Activated CD4-positive, alpha-beta T cell treated with anti-CD3 and anti-CD28 coated beads, Interleukin-2, amount 50 U/mL, for 4 hours (primary cell): ENCODE results near the gene VPS37D.
A peak's percentile ranks its signal among the peaks of the same experiment; 100 is the strongest.
"Not testable (repeated sequence)": the region's sequence is repeated elsewhere in the genome, so short reads cannot be mapped to it uniquely, and the experiment has no call there.

Experiments
- DNase-seq, 2 experiments: peaks; one replicate each; pipeline ENCODE4 v3.0.0-alpha.2; 2020

Gene VPS37D

GRCh38 chr7:73667344-73668102 is at the start of gene VPS37D:
TSS of gene VPS37D (plus strand) at chr7:73667831. CDS start at chr7:73667959, 128 bp downstream.
- peak; percentile 90 to 91 for DNase-seq

GRCh38 chr7:73618538-73618937 is 49.1 kb upstream of the VPS37D start:
- no peak for DNase-seq

- DNase-seq, result not testable (repeated sequence)
Observed at GRCh38 chr7:73619394-73619793, 48.2 kb upstream of the VPS37D start.

- no peak for DNase-seq
Observed at GRCh38 chr7:73621168-73622063, 46.2 kb upstream of the VPS37D start.

- DNase-seq, result no peak
Observed at GRCh38 chr7:73622527-73622908, 45.1 kb upstream of the VPS37D start.

GRCh38 chr7:73622909-73623797 is 44.5 kb upstream of the VPS37D start:
- no peak for DNase-seq

- DNase-seq, result peak; percentile 37 to 47
Observed at GRCh38 chr7:73623798-73624668, 43.6 kb upstream of the VPS37D start, which contains the start of gene MLXIPL. TSS of gene MLXIPL (minus strand) at chr7:73624522. CDS start at chr7:73624492, 30 bp downstream.

GRCh38 chr7:73624669-73625001 is 43.0 kb upstream of the VPS37D start:
- DNase-seq, result no peak

GRCh38 chr7:73625276-73625675 is 42.4 kb upstream of the VPS37D start:
- no peak for DNase-seq

GRCh38 chr7:73626814-73627213 is 40.8 kb upstream of the VPS37D start:
- no peak for DNase-seq

GRCh38 chr7:73628504-73628903 is 39.1 kb upstream of the VPS37D start:
- DNase-seq, result no peak

GRCh38 chr7:73631558-73631957 is 36.1 kb upstream of the VPS37D start:
- DNase-seq, result no peak

GRCh38 chr7:73633323-73633722 is 34.3 kb upstream of the VPS37D start:
- DNase-seq, result no peak

- DNase-seq, result no peak
Observed at GRCh38 chr7:73633844-73634243, 33.8 kb upstream of the VPS37D start.

- no peak for DNase-seq
Observed at GRCh38 chr7:73635428-73636200, 32.0 kb upstream of the VPS37D start.

GRCh38 chr7:73638911-73639310 is 28.7 kb upstream of the VPS37D start:
- DNase-seq, result no peak

GRCh38 chr7:73642834-73643233 is 24.8 kb upstream of the VPS37D start:
- DNase-seq, result no peak

GRCh38 chr7:73644688-73645286 is 22.8 kb upstream of the VPS37D start:
- DNase-seq, result no peak

GRCh38 chr7:73645643-73646174 is 21.9 kb upstream of the VPS37D start:
- no peak for DNase-seq
